Dermis microvascular lymphatic vessel endothelial cell (primary cell): ENCODE measurements around the gene SOHLH1. TPM values are rescaled to one million over a fixed set of nuclear protein-coding genes. Genes with fewer than 3 reads are reported as not detected.
"Not testable (repeated sequence)": the region's sequence is repeated elsewhere in the genome, so short reads cannot be mapped to it uniquely, and the experiment has no call there.

Experiments used
- DNase-seq, 2 donors: peaks; one replicate each; pipeline versions ENCODE4 v3.0.0 to v3.0.0-alpha.2; 2010; ENCODE audit warnings: low read depth in 2 of 2
- total RNA-seq: library from RNA; depleted of rRNA; stranded (reverse); fragments of >200 nt; gene quantifications from 2 replicates; pipeline ENCODE4 v1.2.1, GENCODE V29; 2014

The SOHLH1 gene
- total RNA-seq, 1 donor from 2014 or later, result under 0.01 TPM

GRCh38 chr9:135678236-135679017, 20.9 kb downstream of the SOHLH1 start:
- no peak for DNase-seq

DNA sequence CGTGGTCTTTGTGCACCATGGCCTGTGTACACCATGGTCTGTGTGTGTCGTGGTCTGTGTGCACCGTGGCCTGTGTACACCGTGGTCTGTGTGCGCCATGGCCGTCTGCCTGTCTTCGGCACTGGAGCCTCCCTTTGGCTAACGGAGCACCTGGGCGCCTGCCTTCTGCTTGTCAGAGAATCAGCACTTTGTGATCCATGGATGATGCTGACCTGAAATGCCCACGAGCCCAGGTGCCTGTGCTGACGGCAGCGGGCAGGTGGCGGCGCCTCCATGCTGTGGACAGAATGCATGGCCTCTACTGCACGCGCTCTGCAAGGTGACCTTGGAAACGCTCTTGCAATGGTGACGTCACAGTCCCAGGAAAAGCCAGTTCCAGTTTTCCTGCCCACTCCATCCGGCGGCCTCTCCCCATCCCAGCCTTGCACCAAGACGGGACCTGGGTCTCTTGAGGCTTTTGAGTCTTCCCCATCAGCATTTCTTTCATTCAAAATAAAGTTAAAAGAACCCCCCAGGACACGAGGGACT, 21.6 kb downstream of the SOHLH1 start:
- DNase-seq, result no peak

DNA sequence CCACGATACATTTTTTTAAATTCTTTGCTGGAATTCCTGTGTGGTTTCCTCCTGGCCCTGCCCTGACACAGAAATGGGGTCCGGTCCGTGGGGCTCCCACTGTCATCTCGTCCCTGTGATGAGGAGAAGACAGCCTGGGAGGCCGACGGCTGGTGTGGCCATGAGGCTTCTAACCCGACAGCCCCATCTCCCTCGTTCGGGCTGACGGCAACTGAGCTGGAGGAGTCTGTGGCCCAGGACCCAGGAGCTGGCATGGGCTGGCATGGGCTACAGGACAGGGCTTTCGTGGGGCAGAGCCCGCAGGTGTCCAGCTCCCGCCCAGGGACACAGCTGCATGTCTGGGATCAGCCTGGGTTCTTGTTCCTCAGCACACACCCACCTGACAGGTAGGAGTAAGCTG, 22.4 kb downstream of the SOHLH1 start:
- DNase-seq, result no peak

DNA sequence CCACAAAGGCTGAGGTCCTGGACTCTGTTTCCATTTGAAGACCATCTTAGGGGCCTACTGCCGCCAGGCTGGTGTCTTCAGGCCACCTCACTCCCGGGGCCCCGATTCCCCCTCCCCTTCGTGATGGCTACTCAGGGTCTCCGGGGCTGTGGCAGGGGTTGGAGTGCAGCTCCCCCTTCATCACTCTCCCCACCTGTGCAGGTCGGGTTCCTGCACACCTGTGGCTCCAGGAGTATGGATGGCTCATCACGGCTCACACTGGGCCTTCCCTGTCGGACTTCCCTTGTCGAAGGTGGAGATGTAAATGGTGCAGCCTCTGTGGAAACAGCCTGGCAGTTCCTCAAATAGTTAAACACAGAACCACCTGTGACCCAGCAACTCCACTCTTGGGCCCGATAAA, 24.3 kb downstream of the SOHLH1 start:
- no peak for DNase-seq

DNA sequence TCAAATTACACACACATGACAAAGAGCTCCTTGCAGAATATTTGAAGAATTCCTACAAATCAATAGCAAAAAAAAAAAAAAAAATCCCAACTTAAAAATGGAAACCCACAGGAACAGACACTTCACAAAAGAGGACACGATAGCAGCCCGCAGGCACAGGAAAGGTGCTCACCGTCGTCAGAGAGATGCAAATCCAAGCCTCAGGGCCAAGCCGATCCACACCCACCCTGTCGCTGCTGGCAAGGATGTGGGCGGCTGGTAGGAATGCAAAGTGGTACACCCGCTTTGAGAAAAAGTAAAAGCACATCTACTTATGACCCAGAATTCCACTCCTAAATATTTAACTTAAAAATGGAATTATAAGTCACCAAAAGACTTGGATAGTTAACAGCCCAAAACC, 25.3 kb downstream of the SOHLH1 start:
- DNase-seq, result no peak

GRCh38 chr9:135672786-135673185, 26.5 kb downstream of the SOHLH1 start:
- not testable (repeated sequence) for DNase-seq

- DNase-seq, result no peak
Measured at GRCh38 chr9:135671591-135672041, 27.7 kb downstream of the SOHLH1 start.

- no peak for DNase-seq
Measured at GRCh38 chr9:135670721-135671590, 28.3 kb downstream of the SOHLH1 start.

DNA sequence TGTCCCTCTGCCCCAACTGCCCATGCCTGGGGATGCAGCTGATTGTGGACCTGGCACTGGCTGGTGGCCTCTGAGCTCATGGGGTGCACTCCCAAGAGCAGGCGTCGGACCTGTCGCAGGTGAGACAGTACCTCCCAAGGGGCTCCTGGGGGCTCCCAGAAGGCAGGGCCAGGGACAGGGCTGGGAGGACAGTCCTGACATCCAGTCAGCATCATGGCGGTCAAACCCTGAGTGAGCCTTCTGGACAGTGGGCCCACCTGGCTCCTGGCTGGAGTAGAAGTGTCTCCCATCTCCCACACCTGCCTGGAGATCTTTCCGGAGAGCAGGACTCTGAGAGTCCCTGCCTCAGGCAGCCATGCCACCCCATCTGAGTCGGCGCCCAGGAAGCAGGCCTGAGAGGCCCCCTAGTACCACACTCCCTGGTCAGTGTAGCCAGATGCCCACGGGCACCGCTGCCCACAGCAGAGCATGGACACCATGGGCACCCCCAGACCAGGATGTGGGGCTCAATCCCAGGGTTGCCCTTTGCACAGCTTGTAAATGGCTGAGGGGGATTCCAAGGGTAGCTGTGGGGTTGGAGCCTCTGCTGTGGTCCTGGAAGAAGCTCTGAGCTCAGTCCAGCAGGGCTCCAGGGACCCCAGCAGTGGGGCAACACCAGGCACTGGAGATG, 29.5 kb downstream of the SOHLH1 start:
- DNase-seq, result no peak

GRCh38 chr9:135669018-135669417, 30.3 kb downstream of the SOHLH1 start:
- not testable (repeated sequence) for DNase-seq

GRCh38 chr9:135667463-135668001, 31.7 kb downstream of the SOHLH1 start:
- no peak for DNase-seq

DNA sequence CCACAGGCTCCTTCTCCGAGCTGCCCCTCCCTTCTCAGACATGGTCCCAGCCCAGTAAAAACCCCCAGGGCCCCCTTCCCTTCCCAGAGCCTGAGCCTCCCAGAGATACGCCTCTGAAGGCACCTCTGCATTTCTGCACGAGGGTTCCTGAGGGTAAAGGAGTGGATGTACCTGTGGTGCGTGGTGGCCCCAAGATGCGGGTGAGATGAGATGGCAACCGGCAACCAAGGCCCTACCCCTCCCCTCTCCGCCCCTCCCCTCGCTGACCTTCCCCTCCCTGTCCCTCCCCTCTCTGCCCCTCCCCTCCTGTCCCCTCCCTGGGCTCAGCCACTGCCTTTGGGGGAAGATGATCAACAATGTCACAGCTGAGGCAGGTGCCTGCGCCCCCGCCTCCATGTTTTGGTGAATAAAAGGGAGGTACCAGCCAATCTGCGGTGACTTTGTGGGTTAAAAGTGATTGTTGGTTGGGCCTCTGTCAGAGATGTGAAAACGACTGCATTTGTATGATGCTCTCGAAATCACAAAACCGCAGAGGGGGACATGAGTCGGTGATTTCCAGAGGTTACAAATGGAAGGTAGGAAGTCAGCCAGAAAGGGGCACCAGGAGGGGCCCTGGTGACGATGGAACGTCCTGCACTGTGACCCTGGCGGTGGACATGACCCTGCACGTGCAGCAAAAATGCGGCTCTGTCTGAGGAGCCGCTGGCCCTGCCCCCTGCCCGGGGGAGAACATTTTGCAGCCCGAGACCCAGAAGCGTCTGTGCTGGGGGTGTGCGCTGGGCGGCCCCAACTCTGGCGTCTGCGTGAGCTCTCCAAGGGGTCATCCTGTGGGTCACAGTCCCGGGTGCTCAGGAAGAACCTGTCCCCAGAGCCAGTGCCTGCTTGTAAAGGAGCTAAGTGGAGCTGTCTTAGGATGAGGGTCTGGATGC, 32.5 kb downstream of the SOHLH1 start:
- DNase-seq, result no peak

DNA sequence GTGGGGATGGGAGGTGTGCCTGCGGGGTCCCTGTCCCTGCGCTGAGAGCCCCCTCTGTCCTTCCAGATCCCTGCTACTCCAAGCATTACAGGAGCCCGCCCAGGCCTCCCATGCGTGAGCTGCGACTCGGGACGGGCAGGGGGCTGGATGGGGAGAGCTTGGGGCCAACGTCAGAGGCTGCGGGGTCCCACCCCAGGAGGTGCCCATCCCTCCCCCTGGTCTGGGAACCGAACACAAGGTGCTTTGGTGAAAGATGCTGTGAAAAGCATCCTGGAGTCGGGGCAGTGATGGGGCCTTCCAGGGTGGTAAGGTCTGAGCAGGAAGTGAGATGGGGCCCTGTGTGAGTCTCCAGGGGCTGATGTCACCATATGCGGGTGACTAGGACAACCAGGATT, 33.5 kb downstream of the SOHLH1 start:
- no peak for DNase-seq

DNA sequence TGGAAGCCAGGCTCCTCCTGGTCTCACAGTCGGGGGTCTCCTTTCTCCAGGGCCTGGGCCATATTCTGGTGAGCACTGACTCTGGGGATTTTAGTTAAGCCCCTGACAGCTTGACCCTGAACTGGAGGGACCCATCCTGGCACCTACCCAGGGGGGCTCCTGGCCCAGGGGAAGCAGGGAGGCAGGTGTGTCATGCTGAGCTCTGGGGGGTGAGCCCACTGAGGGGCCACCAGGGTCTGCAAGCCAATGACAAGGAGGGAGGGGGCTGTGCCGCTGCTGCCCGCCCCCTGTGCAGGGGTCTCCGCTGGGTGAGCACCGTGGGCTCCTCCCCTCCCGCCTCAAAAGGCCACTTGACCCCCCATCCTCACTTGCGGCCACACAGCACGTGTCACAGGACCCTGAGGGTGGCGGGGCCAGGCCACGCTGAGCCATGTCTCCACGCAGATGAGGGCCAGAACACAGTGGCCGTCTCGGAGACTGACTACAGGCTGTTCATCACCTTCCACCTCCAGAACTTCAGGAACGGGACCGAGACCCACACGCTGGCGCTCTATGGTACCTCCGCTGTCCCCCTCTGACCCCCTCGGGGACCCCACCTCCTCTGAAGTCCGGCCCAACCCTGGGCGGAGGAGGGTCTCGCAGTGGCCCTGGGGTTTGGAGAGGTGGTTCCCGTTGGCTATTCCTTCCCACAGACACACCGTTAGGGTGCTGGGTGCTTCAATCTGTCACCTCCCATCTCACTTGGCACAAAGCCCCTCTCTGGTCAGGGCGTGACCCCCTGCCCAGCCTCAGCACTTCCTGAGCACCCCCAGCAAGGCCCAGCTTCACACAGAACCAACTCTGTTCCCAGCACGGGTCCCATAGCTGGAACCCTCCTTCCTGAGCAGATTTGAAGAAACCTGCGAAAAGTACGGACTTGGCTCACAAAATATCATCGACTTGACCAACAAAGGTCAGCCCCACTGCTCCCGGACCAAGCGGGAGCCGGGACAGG, 34.2 kb downstream of the SOHLH1 start:
- DNase-seq, result no peak

- DNase-seq, result no peak
Measured at GRCh38 chr9:135664266-135664665, 35.0 kb downstream of the SOHLH1 start.

DNA sequence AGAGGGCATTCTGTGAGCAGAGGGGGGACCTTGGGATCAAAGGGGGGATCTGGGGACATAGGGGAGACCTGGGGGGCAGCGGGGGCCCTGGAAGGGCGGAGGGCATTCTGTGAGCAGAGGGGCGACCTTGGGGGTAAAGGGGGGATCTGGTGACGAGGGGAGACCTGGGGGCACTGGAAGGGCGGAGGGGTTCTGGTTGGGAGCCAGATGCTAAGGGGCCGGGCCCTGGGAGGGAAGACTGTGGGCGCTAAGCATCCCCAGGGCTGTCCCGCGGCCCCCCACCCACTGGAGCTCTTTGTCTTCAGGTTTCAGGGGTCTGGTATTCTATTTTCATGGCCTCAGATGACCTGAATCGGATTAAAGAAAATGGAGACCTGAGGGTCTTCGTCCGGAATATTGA, 35.4 kb downstream of the SOHLH1 start:
- no peak for DNase-seq

DNA sequence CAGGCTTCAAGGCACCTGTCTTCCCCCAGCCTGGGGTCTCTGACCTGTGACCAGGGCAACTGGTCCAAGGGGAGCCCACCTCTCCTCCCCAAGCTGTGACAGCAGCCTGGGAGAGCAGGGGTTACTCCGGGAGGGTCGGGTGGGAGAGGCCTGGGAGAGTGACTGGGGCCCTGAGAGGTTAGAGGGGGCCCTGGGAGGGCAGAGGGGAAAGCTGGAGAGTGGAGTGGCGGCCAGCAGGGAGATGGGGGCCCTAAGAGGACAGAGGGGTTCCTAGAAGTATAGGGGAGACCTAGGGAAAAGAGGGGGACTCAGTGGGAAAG, 35.9 kb downstream of the SOHLH1 start:
- DNase-seq, result no peak

DNA sequence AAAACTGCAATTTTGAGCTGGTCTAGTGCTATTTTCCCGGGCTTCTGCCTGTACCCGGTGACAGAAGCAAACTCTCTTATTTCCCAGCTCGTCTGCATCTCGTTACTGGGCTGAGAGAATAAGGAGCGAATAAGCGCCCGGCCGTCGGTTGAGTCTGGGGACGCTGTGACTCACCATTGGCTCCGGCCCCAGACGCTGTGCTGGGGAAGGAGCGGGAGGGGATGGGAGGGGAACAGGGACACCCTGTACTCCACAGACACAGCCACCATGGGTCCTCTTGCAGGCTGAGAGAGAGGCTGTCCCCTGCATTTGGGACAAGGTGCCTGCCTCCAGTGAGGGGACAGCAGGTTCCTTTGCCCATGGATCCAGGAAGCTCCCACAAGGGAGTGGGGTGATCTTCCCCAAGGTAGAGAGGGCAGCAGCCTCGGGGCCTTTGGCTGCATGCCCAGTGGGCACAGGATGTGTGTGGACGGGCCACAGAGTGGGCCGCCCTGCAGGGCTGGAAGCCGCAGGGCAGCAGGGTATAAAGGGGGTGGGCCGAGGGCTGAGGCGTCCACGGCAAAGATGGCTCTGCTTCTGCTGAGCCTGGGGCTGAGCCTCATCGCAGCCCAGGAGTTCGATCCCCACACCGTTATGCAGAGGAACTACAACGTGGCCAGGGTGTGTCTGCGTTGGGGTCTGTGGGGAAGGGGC, 36.4 kb downstream of the SOHLH1 start, which contains the start of gene LCN9:
TSS of gene LCN9 (plus strand) at position 552 of the 693 bp plus-strand sequence. CDS start at position 565, 13 bp downstream.
- no peak for DNase-seq
